Activated CD4-positive, CD25-positive, alpha-beta regulatory T cell (primary cell): ENCODE results near the gene GAS2.
A peak's percentile ranks its signal among the peaks of the same experiment; 100 is the strongest.

ENCODE experiments used
- DNase-seq, 4 experiments: peaks; one replicate each; lab custom pipeline; 2025; lab: John Stamatoyannopoulos, UW

GAS2 gene

GRCh38 chr11:22787551-22788162 is 121.2 kb downstream of the GAS2 start:
- no peak for DNase-seq

- no peak for DNase-seq
Observed at GRCh38 chr11:22792497-22792896, 126.1 kb downstream of the GAS2 start.

GRCh38 chr11:22795914-22796313 is 129.5 kb downstream of the GAS2 start:
- no peak for DNase-seq

- DNase-seq, result no peak
Observed at GRCh38 chr11:22797047-22797446, 130.6 kb downstream of the GAS2 start.

- DNase-seq, result no peak
Observed at GRCh38 chr11:22798901-22799300, 132.5 kb downstream of the GAS2 start.

- DNase-seq, result no peak
Observed at GRCh38 chr11:22800482-22800881, 134.1 kb downstream of the GAS2 start.

- DNase-seq, result no peak
Observed at GRCh38 chr11:22802861-22803260, 136.4 kb downstream of the GAS2 start.

GRCh38 chr11:22807391-22807790 is 141.0 kb downstream of the GAS2 start:
- DNase-seq, result no peak

- DNase-seq, result no peak
Observed at GRCh38 chr11:22807855-22808570, 141.6 kb downstream of the GAS2 start.

- no peak for DNase-seq
Observed at GRCh38 chr11:22808571-22809197, 142.3 kb downstream of the GAS2 start.

GRCh38 chr11:22809893-22810292 is 143.5 kb downstream of the GAS2 start:
- no peak for DNase-seq

- no peak for DNase-seq
Observed at GRCh38 chr11:22822203-22822602, 155.8 kb downstream of the GAS2 start.

GRCh38 chr11:22828373-22828772 is 162.0 kb downstream of the GAS2 start:
- no peak for DNase-seq

GRCh38 chr11:22829231-22830081 is 163.0 kb downstream of the GAS2 start, which contains the start of gene SVIP:
Gene SVIP, minus strand, starts transcription at chr11:22829801. Its CDS starts 53 bp downstream, at chr11:22829748.
- DNase-seq, result peak; percentile 86 to 96 (median 92)

GRCh38 chr11:22830082-22830414 is 163.6 kb downstream of the GAS2 start:
- DNase-seq, result no peak

GRCh38 chr11:22832315-22833015 is 166.1 kb downstream of the GAS2 start:
- DNase-seq, result no peak

- no peak for DNase-seq
Observed at GRCh38 chr11:22846726-22847125, 180.3 kb downstream of the GAS2 start.

GRCh38 chr11:22851477-22851876 is 185.1 kb downstream of the GAS2 start:
- no peak for DNase-seq

- no peak for DNase-seq
Observed at GRCh38 chr11:22859756-22860155, 193.3 kb downstream of the GAS2 start.

GRCh38 chr11:22860241-22860640 is 193.8 kb downstream of the GAS2 start, which contains the start of gene CCDC179:
Gene CCDC179, minus strand, starts transcription at chr11:22860474. Its CDS starts 53 bp downstream, at chr11:22860421.
- DNase-seq, result no peak
